ENCODE data around the gene COQ9. TPM values are rescaled to one million over a fixed set of nuclear protein-coding genes. Genes with fewer than 3 reads are reported as not detected.

Gene COQ9
- total RNA-seq, 1 experiment from 2014 or later, result 67.4 TPM

DNA sequence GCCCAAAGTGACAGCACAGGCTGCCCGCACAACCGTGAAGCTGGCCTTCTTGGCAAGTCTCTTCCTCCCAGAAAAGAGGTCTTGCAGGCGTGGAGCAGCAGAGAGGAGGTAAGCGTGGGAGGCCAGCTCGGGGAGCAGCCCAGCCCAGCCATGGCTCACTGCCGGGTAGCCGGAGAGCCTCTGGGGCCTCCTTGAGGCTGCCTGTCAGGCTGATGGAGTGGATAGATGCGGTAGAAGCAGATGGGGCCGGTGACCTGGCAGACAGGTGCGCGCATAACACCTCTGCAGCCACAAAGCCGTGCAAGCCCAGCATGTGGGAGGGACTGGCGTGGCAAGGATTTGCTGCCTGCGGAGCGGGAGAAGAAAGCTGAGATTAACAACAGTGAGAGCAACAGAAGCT, 56.1 kb downstream of the COQ9 start:
- ChIA-PET CTCF (no interaction called here), POLR2A (ENCODE audit: unreplicated experiment) (no interaction called here)
- H3K4me1 ChIP-seq (ENCODE audit: insufficient read depth, low read length), result no peaks in the 10 kb centered on the region
- ATAC-seq (no peak), DNase-seq (no peak)
- BruUV-seq (replicated peaks), result no TSS peak
- no peak overlapping the region for H3K4me2 ChIP-seq (ENCODE audit: low read length)
- H2AFZ ChIP-seq (ENCODE audit: low read length), result no peak overlapping the region
- intact Hi-C loops (cut with micrococcal nuclease), result no loop called here
- no peaks in the 10 kb centered on the region for H3K27me3 ChIP-seq (ENCODE audit: low read length)
- no peak overlapping the region for H3K4me3 ChIP-seq (ENCODE audit: low read length)
- no peaks in the 10 kb centered on the region for H4K20me1 ChIP-seq (ENCODE audit: low read length)
- no peak overlapping the region for H3K27ac ChIP-seq (ENCODE audit: low read length)
- H3F3A ChIP-seq (ENCODE audit: low read length, unreplicated experiment), result no peaks in the 10 kb centered on the region
- TF ChIP-seq, protein P1, sequence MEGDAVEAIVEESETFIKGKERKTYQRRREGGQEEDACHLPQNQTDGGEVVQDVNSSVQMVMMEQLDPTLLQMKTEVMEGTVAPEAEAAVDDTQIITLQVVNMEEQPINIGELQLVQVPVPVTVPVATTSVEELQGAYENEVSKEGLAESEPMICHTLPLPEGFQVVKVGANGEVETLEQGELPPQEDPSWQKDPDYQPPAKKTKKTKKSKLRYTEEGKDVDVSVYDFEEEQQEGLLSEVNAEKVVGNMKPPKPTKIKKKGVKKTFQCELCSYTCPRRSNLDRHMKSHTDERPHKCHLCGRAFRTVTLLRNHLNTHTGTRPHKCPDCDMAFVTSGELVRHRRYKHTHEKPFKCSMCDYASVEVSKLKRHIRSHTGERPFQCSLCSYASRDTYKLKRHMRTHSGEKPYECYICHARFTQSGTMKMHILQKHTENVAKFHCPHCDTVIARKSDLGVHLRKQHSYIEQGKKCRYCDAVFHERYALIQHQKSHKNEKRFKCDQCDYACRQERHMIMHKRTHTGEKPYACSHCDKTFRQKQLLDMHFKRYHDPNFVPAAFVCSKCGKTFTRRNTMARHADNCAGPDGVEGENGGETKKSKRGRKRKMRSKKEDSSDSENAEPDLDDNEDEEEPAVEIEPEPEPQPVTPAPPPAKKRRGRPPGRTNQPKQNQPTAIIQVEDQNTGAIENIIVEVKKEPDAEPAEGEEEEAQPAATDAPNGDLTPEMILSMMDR (conservative IDR thresholded peaks at IDR 0.05; ENCODE audit: low read depth, low read length), result no peak
- TF ChIP-seq EZH2phosphoT487 (IDR thresholded peaks at IDR 0.05; ENCODE audit: borderline replicate concordance, low read length), result no peak
- TF ChIP-seq EZH2 (IDR thresholded peaks at IDR 0.05; ENCODE audit: low read length, unreplicated experiment), result no peak
- H3K9me3 ChIP-seq (ENCODE audit: low read length), result no peaks in the 10 kb centered on the region
- H3K79me2 ChIP-seq (ENCODE audit: low read length), result no peaks in the 10 kb centered on the region
- H3K36me3 ChIP-seq (ENCODE audit: low read depth, low read length), result no peaks in the 10 kb centered on the region
- H3K9me2 ChIP-seq (replicated peaks; ENCODE audit: low read length), result no peaks in the 10 kb centered on the region
- no peak overlapping the region for H3K9ac ChIP-seq (ENCODE audit: low read length)

- no peaks in the 10 kb centered on the region for H3F3A ChIP-seq (ENCODE audit: low read length, unreplicated experiment)
- DNase-seq (no peak), ATAC-seq (no peak)
- no peaks in the 10 kb centered on the region for H4K20me1 ChIP-seq (ENCODE audit: low read length)
- BruUV-seq (replicated peaks), result no TSS peak
- intact Hi-C loops (cut with micrococcal nuclease), result no loop called here
- no peak overlapping the region for H3K4me2 ChIP-seq (ENCODE audit: low read length)
- ChIA-PET CTCF (no interaction called here), POLR2A (ENCODE audit: unreplicated experiment) (no interaction called here)
- no peak overlapping the region for H2AFZ ChIP-seq (ENCODE audit: low read length)
- no peaks in the 10 kb centered on the region for H3K27me3 ChIP-seq (ENCODE audit: low read length)
- H3K9me2 ChIP-seq (replicated peaks; ENCODE audit: low read length), result no peaks in the 10 kb centered on the region
- no peak overlapping the region for H3K27ac ChIP-seq (ENCODE audit: low read length)
- TF ChIP-seq EZH2 (IDR thresholded peaks at IDR 0.05; ENCODE audit: low read length, unreplicated experiment), result no peak
- TF ChIP-seq, protein P1 (conservative IDR thresholded peaks at IDR 0.05; ENCODE audit: low read depth, low read length), result no peak
- no peak for TF ChIP-seq EZH2phosphoT487 (IDR thresholded peaks at IDR 0.05; ENCODE audit: borderline replicate concordance, low read length)
- no peaks in the 10 kb centered on the region for H3K36me3 ChIP-seq (ENCODE audit: low read depth, low read length)
- no peak overlapping the region for H3K4me3 ChIP-seq (ENCODE audit: low read length)
- H3K9ac ChIP-seq (ENCODE audit: low read length), result no peak overlapping the region
- no peaks in the 10 kb centered on the region for H3K79me2 ChIP-seq (ENCODE audit: low read length)
- H3K9me3 ChIP-seq (ENCODE audit: low read length), result no peaks in the 10 kb centered on the region
- no peaks in the 10 kb centered on the region for H3K4me1 ChIP-seq (ENCODE audit: insufficient read depth, low read length)
Observed at GRCh38 chr16:57504001-57504400, 56.7 kb downstream of the COQ9 start.

GRCh38 chr16:57504491-57504890, 57.2 kb downstream of the COQ9 start:
- ChIA-PET POLR2A (ENCODE audit: unreplicated experiment) (no interaction called here), CTCF (no interaction called here)
- Histone ChIP-seq H3K9ac (ENCODE audit: low read length) (no peak overlapping the region), H3K4me1 (ENCODE audit: insufficient read depth, low read length) (no peaks in the 10 kb centered on the region), H4K20me1 (ENCODE audit: low read length) (no peaks in the 10 kb centered on the region), H3K4me3 (ENCODE audit: low read length) (no peak overlapping the region), H3K79me2 (ENCODE audit: low read length) (no peaks in the 10 kb centered on the region), H3K9me2 (replicated peaks; ENCODE audit: low read length) (no peaks in the 10 kb centered on the region), H3K36me3 (ENCODE audit: low read depth, low read length) (no peaks in the 10 kb centered on the region), H3K4me2 (ENCODE audit: low read length) (no peak overlapping the region), H2AFZ (ENCODE audit: low read length) (no peak overlapping the region), H3K9me3 (ENCODE audit: low read length) (no peaks in the 10 kb centered on the region), H3K27me3 (ENCODE audit: low read length) (no peaks in the 10 kb centered on the region), H3K27ac (ENCODE audit: low read length) (no peak overlapping the region), H3F3A (ENCODE audit: low read length, unreplicated experiment) (no peaks in the 10 kb centered on the region)
- intact Hi-C loops (cut with micrococcal nuclease), result no loop called here
- no TSS peak for BruUV-seq (replicated peaks)
- ATAC-seq, result no peak
- DNase-seq, result no peak
- TF ChIP-seq EZH2 (IDR thresholded peaks at IDR 0.05; ENCODE audit: low read length, unreplicated experiment) (no peak), EZH2phosphoT487 (IDR thresholded peaks at IDR 0.05; ENCODE audit: borderline replicate concordance, low read length) (no peak)
- TF ChIP-seq, protein P1 (conservative IDR thresholded peaks at IDR 0.05; ENCODE audit: low read depth, low read length), result no peak
